GM23338 (cell line): ENCODE data around the gene PPP6R2. TPM values are rescaled to one million over a fixed set of nuclear protein-coding genes. Genes with fewer than 3 reads are reported as not detected.

ENCODE experiments used
- ATAC-seq: fragments of 200-7000 bp; cut with Tn5 transposase; 3 replicates; pipeline ENCODE4 v1.9.1; 2020
- DNase-seq: peaks from one replicate; pipeline ENCODE4 v3.0.0-alpha.2; 2015; ENCODE audit warnings: low spot score
- H2AFZ ChIP-seq: fragments of 200-600 bp; sonication (generic); 2 replicates; pipeline ENCODE4 v1.8.0; 2016; ENCODE audit warnings: antibody characterized with exemption, mild to moderate bottlenecking, moderate library complexity
- H3F3A ChIP-seq: fragments of 200-600 bp; sonication (generic); replicated peaks from 2 replicates; pipeline ENCODE4 v1.8.0; 2017; ENCODE audit warnings: antibody characterized with exemption, mixed run types, low read depth
- H3K27ac ChIP-seq: fragments of 200-600 bp; sonication (generic); 2 replicates; pipeline ENCODE4 v1.6.1; 2016; ENCODE audit warnings: low read depth
- H3K27me3 ChIP-seq: fragments of 200-600 bp; sonication (generic); 2 replicates; pipeline ENCODE4 v1.8.0; 2016; ENCODE audit warnings: mild to moderate bottlenecking, mixed run types, moderate library complexity; ENCODE audit not compliant: insufficient read depth
- H3K36me3 ChIP-seq: fragments of 200-600 bp; sonication (generic); 2 replicates; pipeline ENCODE4 v1.8.0; 2016; ENCODE audit warnings: mild to moderate bottlenecking; ENCODE audit not compliant: insufficient read depth
- H3K4me1 ChIP-seq: fragments of 200-600 bp; sonication (generic); 2 replicates; pipeline ENCODE4 v1.8.0; 2016; ENCODE audit warnings: mild to moderate bottlenecking, moderate library complexity; ENCODE audit not compliant: insufficient read depth
- H3K4me2 ChIP-seq: fragments of 200-600 bp; sonication (generic); 2 replicates; pipeline ENCODE4 v1.7.1; 2017; ENCODE audit warnings: mixed run types
- H3K4me3 ChIP-seq: fragments of 200-600 bp; sonication (generic); 2 replicates; pipeline ENCODE4 v1.6.1; 2016; ENCODE audit warnings: mixed run types
- H3K79me2 ChIP-seq: fragments of 200-600 bp; sonication (generic); replicated peaks from 2 replicates; pipeline ENCODE4 v1.8.0; 2017; ENCODE audit warnings: mild to moderate bottlenecking; ENCODE audit not compliant: insufficient read depth
- H3K9me2 ChIP-seq: fragments of 200-600 bp; sonication (generic); 2 replicates; pipeline ENCODE4 v1.8.0; 2017; ENCODE audit not compliant: insufficient read depth
- H4K20me1 ChIP-seq: fragments of 200-600 bp; sonication (generic); replicated peaks from 2 replicates; pipeline ENCODE4 v1.8.0; 2017; ENCODE audit warnings: mild to moderate bottlenecking; ENCODE audit not compliant: insufficient read depth
- H3K27ac Mint-ChIP-seq: 2 replicates; pipeline ENCODE4 v1.8.0; 2020; ENCODE audit warnings: inconsistent platforms, mild to moderate bottlenecking, moderate library complexity, mixed read lengths
- H3K27me3 Mint-ChIP-seq: 3 replicates; pipeline ENCODE4 v1.8.0; 2022; ENCODE audit warnings: low read depth, mild to moderate bottlenecking, moderate library complexity, mixed read lengths, inconsistent platforms; ENCODE audit not compliant: insufficient read depth, poor library complexity
- H3K36me3 Mint-ChIP-seq: 3 replicates; pipeline ENCODE4 v1.8.0; 2021; ENCODE audit warnings: low read depth, mild to moderate bottlenecking, inconsistent platforms, moderate library complexity, mixed read lengths
- H3K4me1 Mint-ChIP-seq: 3 replicates; pipeline ENCODE4 v1.8.0; 2020; ENCODE audit warnings: mild to moderate bottlenecking, inconsistent platforms, mixed read lengths
- H3K4me3 Mint-ChIP-seq: 3 replicates; pipeline ENCODE4 v1.8.0; 2021; ENCODE audit warnings: moderate library complexity, mild to moderate bottlenecking, inconsistent platforms, mixed read lengths
- H3K9me3 Mint-ChIP-seq: 3 replicates; pipeline ENCODE4 v1.8.0; 2020; ENCODE audit warnings: moderate library complexity, mild to moderate bottlenecking, inconsistent platforms, mixed read lengths
- CREB1 ChIP-seq: fragments of 250-450 bp; sonication (Bioruptor Pico); IDR thresholded peaks from 2 replicates; pipeline ENCODE4 v1.5.0; 2020; ENCODE audit warnings: low read depth, mild to moderate bottlenecking, moderate library complexity
- CTCF ChIP-seq, 2 experiments: fragments of 200-600 bp in 1 of 2; sonication (generic) in 1 of 2; conservative IDR thresholded peaks; 2 replicates each; pipeline versions ENCODE4 v1.5.1 to v1.6.1; 2016 to 2017; ENCODE audit warnings: antibody characterized with exemption in 2 of 2, low read depth in 2 of 2, mild to moderate bottlenecking in 2 of 2, moderate library complexity in 1 of 2
- ETS1 ChIP-seq: IDR thresholded peaks from 2 replicates; pipeline ENCODE4 v1.6.1; 2016; ENCODE audit warnings: antibody characterized with exemption
- EZH2 ChIP-seq: fragments of 200-600 bp; sonication (generic); IDR thresholded peaks from one replicate; pipeline ENCODE4 v1.8.0; 2017; ENCODE audit warnings: antibody characterized with exemption, mild to moderate bottlenecking, low read depth; ENCODE audit not compliant: unreplicated experiment
- EZH2phosphoT487 ChIP-seq: fragments of 200-600 bp; sonication (generic); IDR thresholded peaks from one replicate; pipeline ENCODE4 v1.8.1; 2018; ENCODE audit warnings: antibody characterized with exemption; ENCODE audit not compliant: unreplicated experiment
- JUNB ChIP-seq: IDR thresholded peaks from one replicate; pipeline ENCODE4 v1.6.1; 2016; ENCODE audit warnings: antibody characterized with exemption; ENCODE audit not compliant: unreplicated experiment
- NANOG ChIP-seq: IDR thresholded peaks from 2 replicates; pipeline ENCODE4 v1.6.1; 2016; ENCODE audit warnings: antibody characterized with exemption, borderline replicate concordance
- POLR2AphosphoS5 ChIP-seq: IDR thresholded peaks from 2 replicates; pipeline ENCODE4 v1.6.1; 2016; ENCODE audit warnings: antibody characterized with exemption, low read depth
- STAT1 ChIP-seq: IDR thresholded peaks from one replicate; pipeline ENCODE4 v1.6.1; 2016; ENCODE audit warnings: antibody characterized with exemption; ENCODE audit not compliant: unreplicated experiment
- ZNF114 ChIP-seq: fragments of 250-450 bp; sonication (Bioruptor Pico); IDR thresholded peaks from 2 replicates; pipeline ENCODE4 v1.5.0; 2020; ENCODE audit warnings: mild to moderate bottlenecking, moderate library complexity
- ZNF331 ChIP-seq: fragments of 250-450 bp; sonication (Bioruptor Pico); IDR thresholded peaks from 2 replicates; pipeline ENCODE4 v1.5.0; 2020; ENCODE audit warnings: low read depth, mild to moderate bottlenecking, moderate library complexity
- polyA plus RNA-seq: library from polyadenylated mRNA; unstranded; fragments of >200 nt; fragmentation: Nextera tagmentation; extraction: Ambion mirVana; gene quantifications from 2 replicates; pipeline ENCODE4 v1.2.1, GENCODE V29; 2016
- total RNA-seq: library from RNA; depleted of rRNA; stranded (reverse); fragments of >200 nt; shearing (Covaris generic); gene quantifications from 2 replicates; pipeline ENCODE4 v1.2.3, GENCODE V29; 2014
- TF ChIP-seq, protein P1 (sequence below): IDR thresholded peaks from one replicate; pipeline ENCODE4 v1.6.1; 2018; ENCODE audit warnings: antibody characterized with exemption; ENCODE audit not compliant: unreplicated experiment
- TF ChIP-seq, protein P2 (sequence below): fragments of 250-450 bp; sonication (Bioruptor Pico); IDR thresholded peaks from 2 replicates; pipeline ENCODE4 v1.5.0; 2020; ENCODE audit warnings: mild to moderate bottlenecking, moderate library complexity

The PPP6R2 gene
- total and polyA plus RNA-seq, 2 experiments from 2014 or later: 11.9 to 45.8 TPM

- Histone ChIP-seq H3K79me2 (peaks cover 2% of the 10 kb centered on the region; the same call in 1 of the 2 replicates), H2AFZ (no peak overlapping the region), H3K27me3 (no peaks in the 10 kb centered on the region), H3F3A (peaks cover 9% of the 10 kb centered on the region; the same call in 1 of the 2 replicates), H3K9me2 (no peaks in the 10 kb centered on the region), H3K4me3 (no peak overlapping the region), H3K36me3 (no peaks in the 10 kb centered on the region), H4K20me1 (peaks cover 5% of the 10 kb centered on the region; the same call in 1 of the 2 replicates), H3K27ac (no peak overlapping the region), H3K4me2 (no peak overlapping the region), H3K4me1 (0 out of 2 replicates have a peak, but pooled peaks cover 6% of the 10 kb centered on the region)
- DNase-seq: no peak
- Mint-ChIP-seq H3K27me3 (peaks cover 12% of the 10 kb centered on the region), H3K27ac (no peak overlapping the region), H3K4me3 (no peak overlapping the region), H3K4me1 (peaks cover 17% of the 10 kb centered on the region), H3K9me3 (no peaks in the 10 kb centered on the region), H3K36me3 (peaks cover 4% of the 10 kb centered on the region; the same call in 2 of the 3 replicates)
- no peak for TF ChIP-seq CREB1
- no peak for TF ChIP-seq ZNF331 (CRISPR knock-in tag)
- TF ChIP-seq CTCF (conservative IDR thresholded peaks at IDR 0.05; ENCODE audit: low read depth in 2 of 2): no peak
- no peak for TF ChIP-seq EZH2
- TF ChIP-seq NANOG: no peak
- no peak for TF ChIP-seq STAT1
- TF ChIP-seq JUNB: no peak
- TF ChIP-seq EZH2phosphoT487: no peak
- no peak for TF ChIP-seq POLR2AphosphoS5
- no peak for TF ChIP-seq ZNF114
- TF ChIP-seq, protein P1, sequence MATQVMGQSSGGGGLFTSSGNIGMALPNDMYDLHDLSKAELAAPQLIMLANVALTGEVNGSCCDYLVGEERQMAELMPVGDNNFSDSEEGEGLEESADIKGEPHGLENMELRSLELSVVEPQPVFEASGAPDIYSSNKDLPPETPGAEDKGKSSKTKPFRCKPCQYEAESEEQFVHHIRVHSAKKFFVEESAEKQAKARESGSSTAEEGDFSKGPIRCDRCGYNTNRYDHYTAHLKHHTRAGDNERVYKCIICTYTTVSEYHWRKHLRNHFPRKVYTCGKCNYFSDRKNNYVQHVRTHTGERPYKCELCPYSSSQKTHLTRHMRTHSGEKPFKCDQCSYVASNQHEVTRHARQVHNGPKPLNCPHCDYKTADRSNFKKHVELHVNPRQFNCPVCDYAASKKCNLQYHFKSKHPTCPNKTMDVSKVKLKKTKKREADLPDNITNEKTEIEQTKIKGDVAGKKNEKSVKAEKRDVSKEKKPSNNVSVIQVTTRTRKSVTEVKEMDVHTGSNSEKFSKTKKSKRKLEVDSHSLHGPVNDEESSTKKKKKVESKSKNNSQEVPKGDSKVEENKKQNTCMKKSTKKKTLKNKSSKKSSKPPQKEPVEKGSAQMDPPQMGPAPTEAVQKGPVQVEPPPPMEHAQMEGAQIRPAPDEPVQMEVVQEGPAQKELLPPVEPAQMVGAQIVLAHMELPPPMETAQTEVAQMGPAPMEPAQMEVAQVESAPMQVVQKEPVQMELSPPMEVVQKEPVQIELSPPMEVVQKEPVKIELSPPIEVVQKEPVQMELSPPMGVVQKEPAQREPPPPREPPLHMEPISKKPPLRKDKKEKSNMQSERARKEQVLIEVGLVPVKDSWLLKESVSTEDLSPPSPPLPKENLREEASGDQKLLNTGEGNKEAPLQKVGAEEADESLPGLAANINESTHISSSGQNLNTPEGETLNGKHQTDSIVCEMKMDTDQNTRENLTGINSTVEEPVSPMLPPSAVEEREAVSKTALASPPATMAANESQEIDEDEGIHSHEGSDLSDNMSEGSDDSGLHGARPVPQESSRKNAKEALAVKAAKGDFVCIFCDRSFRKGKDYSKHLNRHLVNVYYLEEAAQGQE: no peak
- TF ChIP-seq ETS1: no peak
- TF ChIP-seq, protein P2, sequence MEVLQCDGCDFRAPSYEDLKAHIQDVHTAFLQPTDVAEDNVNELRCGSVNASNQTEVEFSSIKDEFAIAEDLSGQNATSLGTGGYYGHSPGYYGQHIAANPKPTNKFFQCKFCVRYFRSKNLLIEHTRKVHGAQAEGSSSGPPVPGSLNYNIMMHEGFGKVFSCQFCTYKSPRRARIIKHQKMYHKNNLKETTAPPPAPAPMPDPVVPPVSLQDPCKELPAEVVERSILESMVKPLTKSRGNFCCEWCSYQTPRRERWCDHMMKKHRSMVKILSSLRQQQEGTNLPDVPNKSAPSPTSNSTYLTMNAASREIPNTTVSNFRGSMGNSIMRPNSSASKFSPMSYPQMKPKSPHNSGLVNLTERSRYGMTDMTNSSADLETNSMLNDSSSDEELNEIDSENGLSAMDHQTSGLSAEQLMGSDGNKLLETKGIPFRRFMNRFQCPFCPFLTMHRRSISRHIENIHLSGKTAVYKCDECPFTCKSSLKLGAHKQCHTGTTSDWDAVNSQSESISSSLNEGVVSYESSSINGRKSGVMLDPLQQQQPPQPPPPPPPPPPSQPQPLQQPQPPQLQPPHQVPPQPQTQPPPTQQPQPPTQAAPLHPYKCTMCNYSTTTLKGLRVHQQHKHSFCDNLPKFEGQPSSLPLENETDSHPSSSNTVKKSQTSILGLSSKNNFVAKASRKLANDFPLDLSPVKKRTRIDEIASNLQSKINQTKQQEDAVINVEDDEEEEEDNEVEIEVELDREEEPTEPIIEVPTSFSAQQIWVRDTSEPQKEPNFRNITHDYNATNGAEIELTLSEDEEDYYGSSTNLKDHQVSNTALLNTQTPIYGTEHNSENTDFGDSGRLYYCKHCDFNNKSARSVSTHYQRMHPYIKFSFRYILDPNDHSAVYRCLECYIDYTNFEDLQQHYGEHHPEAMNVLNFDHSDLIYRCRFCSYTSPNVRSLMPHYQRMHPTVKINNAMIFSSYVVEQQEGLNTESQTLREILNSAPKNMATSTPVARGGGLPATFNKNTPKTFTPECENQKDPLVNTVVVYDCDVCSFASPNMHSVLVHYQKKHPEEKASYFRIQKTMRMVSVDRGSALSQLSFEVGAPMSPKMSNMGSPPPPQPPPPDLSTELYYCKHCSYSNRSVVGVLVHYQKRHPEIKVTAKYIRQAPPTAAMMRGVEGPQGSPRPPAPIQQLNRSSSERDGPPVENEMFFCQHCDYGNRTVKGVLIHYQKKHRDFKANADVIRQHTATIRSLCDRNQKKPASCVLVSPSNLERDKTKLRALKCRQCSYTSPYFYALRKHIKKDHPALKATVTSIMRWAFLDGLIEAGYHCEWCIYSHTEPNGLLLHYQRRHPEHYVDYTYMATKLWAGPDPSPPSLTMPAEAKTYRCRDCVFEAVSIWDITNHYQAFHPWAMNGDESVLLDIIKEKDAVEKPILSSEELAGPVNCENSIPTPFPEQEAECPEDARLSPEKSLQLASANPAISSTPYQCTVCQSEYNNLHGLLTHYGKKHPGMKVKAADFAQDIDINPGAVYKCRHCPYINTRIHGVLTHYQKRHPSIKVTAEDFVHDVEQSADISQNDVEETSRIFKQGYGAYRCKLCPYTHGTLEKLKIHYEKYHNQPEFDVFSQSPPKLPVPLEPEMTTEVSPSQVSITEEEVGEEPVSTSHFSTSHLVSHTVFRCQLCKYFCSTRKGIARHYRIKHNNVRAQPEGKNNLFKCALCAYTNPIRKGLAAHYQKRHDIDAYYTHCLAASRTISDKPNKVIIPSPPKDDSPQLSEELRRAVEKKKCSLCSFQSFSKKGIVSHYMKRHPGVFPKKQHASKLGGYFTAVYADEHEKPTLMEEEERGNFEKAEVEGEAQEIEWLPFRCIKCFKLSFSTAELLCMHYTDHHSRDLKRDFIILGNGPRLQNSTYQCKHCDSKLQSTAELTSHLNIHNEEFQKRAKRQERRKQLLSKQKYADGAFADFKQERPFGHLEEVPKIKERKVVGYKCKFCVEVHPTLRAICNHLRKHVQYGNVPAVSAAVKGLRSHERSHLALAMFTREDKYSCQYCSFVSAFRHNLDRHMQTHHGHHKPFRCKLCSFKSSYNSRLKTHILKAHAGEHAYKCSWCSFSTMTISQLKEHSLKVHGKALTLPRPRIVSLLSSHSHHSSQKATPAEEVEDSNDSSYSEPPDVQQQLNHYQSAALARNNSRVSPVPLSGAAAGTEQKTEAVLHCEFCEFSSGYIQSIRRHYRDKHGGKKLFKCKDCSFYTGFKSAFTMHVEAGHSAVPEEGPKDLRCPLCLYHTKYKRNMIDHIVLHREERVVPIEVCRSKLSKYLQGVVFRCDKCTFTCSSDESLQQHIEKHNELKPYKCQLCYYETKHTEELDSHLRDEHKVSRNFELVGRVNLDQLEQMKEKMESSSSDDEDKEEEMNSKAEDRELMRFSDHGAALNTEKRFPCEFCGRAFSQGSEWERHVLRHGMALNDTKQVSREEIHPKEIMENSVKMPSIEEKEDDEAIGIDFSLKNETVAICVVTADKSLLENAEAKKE (CRISPR knock-in tag): no peak
- no peak for ATAC-seq
Observed at GRCh38 chr22:50400931-50401330, 57.8 kb downstream of the PPP6R2 start.
